Fibroblast of villous mesenchyme (primary cell): ENCODE measurements around the gene RNF133. TPM values are rescaled to one million over a fixed set of nuclear protein-coding genes. Genes with fewer than 3 reads are reported as not detected.

Experiments
- DNase-seq: peaks from one replicate; pipeline ENCODE4 v3.0.0-alpha.2; 2010; ENCODE audit warnings: low read depth
- H3K4me3 ChIP-seq: 2 replicates; pipeline ENCODE4 v1.5.1; 2011; ENCODE audit warnings: low read depth, mild to moderate bottlenecking, low read length
- CTCF ChIP-seq: IDR thresholded peaks from 2 replicates; pipeline ENCODE4 v1.5.1; 2012; ENCODE audit warnings: low read depth, mild to moderate bottlenecking, low read length; ENCODE audit not compliant: insufficient read depth
- total RNA-seq: library from RNA; depleted of rRNA; stranded (reverse); fragments of >200 nt; gene quantifications from 2 replicates; pipeline ENCODE4 v1.2.3, GENCODE V29; 2012

Gene RNF133
- total RNA-seq, 1 donor, result 0.86 TPM

- no peak for TF ChIP-seq CTCF
- peak; percentile 62 for DNase-seq
Observed at GRCh38 chr7:122674502-122674901, 24.4 kb downstream of the RNF133 start.

GRCh38 chr7:122673951-122674350, 25.0 kb downstream of the RNF133 start:
- no peak overlapping the region for H3K4me3 ChIP-seq
- TF ChIP-seq CTCF, result no peak
- DNase-seq, result no peak

More at GRCh38 chr7:122674502-122674901, 24.4 kb downstream of the RNF133 start:
- H3K4me3 ChIP-seq, result no peak overlapping the region

GRCh38 chr7:122672536-122672935, 26.4 kb downstream of the RNF133 start:
- DNase-seq, result no peak
- no peak for TF ChIP-seq CTCF
- no peak overlapping the region for H3K4me3 ChIP-seq

GRCh38 chr7:122663733-122664132, 35.2 kb downstream of the RNF133 start:
- no peak overlapping the region for H3K4me3 ChIP-seq
- DNase-seq, result no peak
- TF ChIP-seq CTCF, result no peak

- TF ChIP-seq CTCF, result no peak
- DNase-seq, result no peak
- no peak overlapping the region for H3K4me3 ChIP-seq
Observed at GRCh38 chr7:122658856-122659255, 40.1 kb downstream of the RNF133 start.

GRCh38 chr7:122653685-122654084, 45.2 kb downstream of the RNF133 start:
- TF ChIP-seq CTCF, result no peak
- H3K4me3 ChIP-seq, result no peak overlapping the region
- DNase-seq, result no peak

GRCh38 chr7:122652876-122653275, 46.0 kb downstream of the RNF133 start:
- no peak for TF ChIP-seq CTCF
- no peak for DNase-seq
- no peak overlapping the region for H3K4me3 ChIP-seq
